AG09309 (cell line): ENCODE measurements around the gene CRNKL1.
A peak's percentile ranks its signal among the peaks of the same experiment; 100 is the strongest.

Experiments
- DNase-seq: peaks from one replicate; pipeline ENCODE4 v3.0.0-alpha.2; 2010; ENCODE audit warnings: low read depth
- H3K4me3 ChIP-seq: 2 replicates; pipeline ENCODE4 v1.5.1; 2011; ENCODE audit warnings: mild to moderate bottlenecking, low read depth, low read length, moderate library complexity; ENCODE audit not compliant: control insufficient read depth
- CTCF ChIP-seq: IDR thresholded peaks from 2 replicates; pipeline ENCODE4 v1.5.1; 2011; ENCODE audit warnings: mild to moderate bottlenecking, low read depth, low read length, inconsistent platforms; ENCODE audit not compliant: insufficient read depth, control insufficient read depth; ENCODE audit errors: missing control alignments

Gene CRNKL1

DNA sequence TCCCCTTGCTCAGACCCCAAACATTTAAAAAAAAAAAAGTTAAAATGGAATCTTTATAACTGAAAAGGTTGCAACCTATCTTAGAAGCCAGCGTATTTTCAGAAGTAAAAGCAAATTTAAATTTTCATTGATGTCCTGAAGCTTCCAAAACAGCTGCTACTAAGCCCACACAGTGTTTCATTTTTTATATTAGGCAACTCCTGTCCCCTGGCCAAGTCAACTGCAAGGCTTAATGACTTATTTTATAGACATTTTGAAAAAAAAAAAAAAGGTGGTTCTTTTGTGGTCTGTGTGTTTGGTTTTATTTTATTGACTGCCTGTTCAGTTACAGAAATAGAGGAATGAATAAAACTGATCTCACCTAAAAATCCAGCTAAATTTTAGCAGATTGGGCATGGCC, 13.1 kb upstream of the CRNKL1 start:
- no peak for DNase-seq
- H3K4me3 ChIP-seq = no peak overlapping the region
- TF ChIP-seq CTCF = no peak

- H3K4me3 ChIP-seq = no peak overlapping the region
Observed at GRCh38 chr20:20063941-20064702, 11.9 kb upstream of the CRNKL1 start.

DNA sequence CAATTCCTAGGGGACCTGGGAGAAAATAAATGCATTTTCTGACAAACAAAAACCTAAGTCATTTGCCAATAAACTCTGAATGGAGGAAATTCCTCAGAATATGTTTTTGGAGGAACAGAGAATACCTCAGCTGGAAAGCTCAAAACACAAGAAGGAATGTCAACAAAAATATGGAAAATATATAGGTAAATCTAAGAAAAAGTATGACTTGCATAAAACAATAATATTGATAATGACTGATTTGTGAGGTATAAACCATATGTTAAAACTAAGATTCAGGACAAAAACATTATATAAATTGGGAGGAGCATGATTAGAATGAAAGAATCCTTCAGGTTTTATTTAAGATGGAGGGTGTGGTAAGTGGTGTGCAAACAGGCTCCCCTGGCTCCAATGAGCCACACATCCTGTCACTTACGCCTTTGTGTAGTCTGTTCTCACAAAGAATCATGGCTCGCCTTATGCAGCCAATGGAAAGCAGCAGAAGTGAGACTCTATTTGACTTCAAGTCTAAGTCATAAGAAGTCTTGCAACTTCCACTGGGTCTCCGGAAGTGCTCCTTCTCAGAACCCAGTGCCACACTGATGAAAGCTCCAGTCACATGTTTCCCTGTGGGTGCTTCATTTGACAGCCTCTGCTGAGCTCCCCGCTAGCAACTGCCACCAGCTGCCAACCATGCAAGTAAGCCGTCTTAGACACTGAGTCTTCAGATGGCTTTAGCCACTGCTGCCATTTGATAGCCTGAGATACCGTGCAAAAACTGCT, 8.2 kb upstream of the CRNKL1 start:
- H3K4me3 ChIP-seq = no peak overlapping the region
- DNase-seq = no peak
- TF ChIP-seq CTCF = no peak

More at GRCh38 chr20:20063941-20064702, 11.9 kb upstream of the CRNKL1 start:
- no peak for TF ChIP-seq CTCF
- DNase-seq = no peak

- no peak for TF ChIP-seq CTCF
- no peak for DNase-seq
- peak overlapping the region; percentile 99 for H3K4me3 ChIP-seq
Observed at GRCh38 chr20:20051767-20052073, 546 bp downstream of the CRNKL1 start.

- no peak for DNase-seq
- no peak for TF ChIP-seq CTCF
- no peak overlapping the region for H3K4me3 ChIP-seq
Observed at GRCh38 chr20:20039752-20040387, 12.4 kb downstream of the CRNKL1 start.

DNA sequence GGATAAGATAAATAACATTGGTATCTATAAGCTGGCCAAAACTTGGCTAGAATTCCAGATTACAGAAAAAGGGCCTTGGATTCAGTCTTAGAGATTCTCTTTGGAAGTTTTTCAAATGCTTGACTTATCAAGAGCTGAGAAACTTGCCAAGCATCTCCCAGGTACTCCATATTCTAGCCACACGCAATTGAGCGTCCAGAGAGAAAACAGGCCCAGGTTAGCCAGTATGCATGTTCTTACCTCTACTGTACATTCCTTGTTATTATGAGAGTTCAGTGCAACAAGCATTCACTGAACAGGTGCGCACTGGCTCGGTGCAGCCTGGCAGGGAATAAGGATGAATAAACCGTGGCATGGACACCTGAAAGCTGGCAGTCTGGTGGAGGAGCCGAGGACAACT, 13.7 kb downstream of the CRNKL1 start:
- TF ChIP-seq CTCF = no peak
- no peak for DNase-seq
- H3K4me3 ChIP-seq = no peak overlapping the region
